GM23338 (cell line): ENCODE data around the gene ADGRG7.

Experiments
- CREB1 ChIP-seq: fragments of 250-450 bp; sonication (Bioruptor Pico); IDR thresholded peaks from 2 replicates; pipeline ENCODE4 v1.5.0; 2020; ENCODE audit warnings: low read depth, mild to moderate bottlenecking, moderate library complexity
- CTCF ChIP-seq, 2 experiments: fragments of 200-600 bp in 1 of 2; sonication (generic) in 1 of 2; conservative IDR thresholded peaks; 2 replicates each; pipeline versions ENCODE4 v1.5.1 to v1.6.1; 2016 to 2017; ENCODE audit warnings: antibody characterized with exemption in 2 of 2, low read depth in 2 of 2, mild to moderate bottlenecking in 2 of 2, moderate library complexity in 1 of 2
- EZH2 ChIP-seq: fragments of 200-600 bp; sonication (generic); IDR thresholded peaks from one replicate; pipeline ENCODE4 v1.8.0; 2017; ENCODE audit warnings: antibody characterized with exemption, mild to moderate bottlenecking, low read depth; ENCODE audit not compliant: unreplicated experiment
- EZH2phosphoT487 ChIP-seq: fragments of 200-600 bp; sonication (generic); IDR thresholded peaks from one replicate; pipeline ENCODE4 v1.8.1; 2018; ENCODE audit warnings: antibody characterized with exemption; ENCODE audit not compliant: unreplicated experiment
- POLR2AphosphoS5 ChIP-seq: IDR thresholded peaks from 2 replicates; pipeline ENCODE4 v1.6.1; 2016; ENCODE audit warnings: antibody characterized with exemption, low read depth
- REST ChIP-seq: IDR thresholded peaks from one replicate; pipeline ENCODE4 v1.6.1; 2018; ENCODE audit warnings: antibody characterized with exemption; ENCODE audit not compliant: unreplicated experiment
- ZNF462 ChIP-seq: fragments of 250-450 bp; sonication (Bioruptor Pico); IDR thresholded peaks from 2 replicates; pipeline ENCODE4 v1.5.0; 2020; ENCODE audit warnings: mild to moderate bottlenecking, moderate library complexity

DNA sequence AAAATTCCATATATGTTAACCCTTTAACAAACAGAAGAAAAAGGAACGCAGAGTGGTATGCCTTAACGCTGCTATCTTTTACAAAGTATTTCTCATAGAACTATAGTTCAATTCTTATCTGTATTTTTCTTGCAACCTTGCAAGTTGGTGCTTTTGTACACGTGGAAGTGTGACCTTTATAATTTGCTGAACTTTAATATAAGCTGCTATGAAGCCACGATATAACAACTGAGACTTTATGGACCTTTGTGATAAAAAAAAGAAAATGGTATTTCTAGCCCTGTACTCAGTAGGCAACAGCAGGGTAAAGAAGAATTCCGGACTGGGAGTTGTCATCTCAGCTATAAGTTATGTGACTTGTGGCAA is 93.6 kb downstream of the ADGRG7 start:
- TF ChIP-seq CTCF (conservative IDR thresholded peaks at IDR 0.05; ENCODE audit: low read depth in 2 of 2) (no peak), EZH2 (no peak), EZH2phosphoT487 (no peak), CREB1 (CRISPR knock-in tag) (no peak), POLR2AphosphoS5 (no peak), ZNF462 (CRISPR knock-in tag) (no peak), REST (no peak)
